A549 (cell line): ENCODE data around the gene PML. TPM values are rescaled to one million over a fixed set of nuclear protein-coding genes. Genes with fewer than 3 reads are reported as not detected.
A peak's percentile ranks its signal among the peaks of the same experiment; 100 is the strongest.

Experiments
- ATAC-seq, 2 experiments: fragments of 200-7000 bp in 1 of 2; fragments of >200 bp in 1 of 2; cut with Nextera tagmentation in 1 of 2; cut with Tn5 transposase in 1 of 2; 3 replicates each; pipeline versions ENCODE4 v1.8.0 to v1.9.1; 2018 to 2020; ENCODE audit warnings: mild to moderate bottlenecking in 1 of 2, moderate library complexity in 1 of 2
- CTCF ChIA-PET: fragments of 300-600 bp; sonication (Branson Sonifier 250); formaldehyde crosslinking; extraction: SDS; loops from one replicate; lab custom pipeline; 2021; ENCODE audit warnings: antibody characterized with exemption, inconsistent platforms; lab: Yijun Ruan, JAX
- POLR2A ChIA-PET: fragments of 350-600 bp; formaldehyde crosslinking; extraction: SDS; loops from one replicate; lab custom pipeline; 2021; ENCODE audit warnings: antibody characterized with exemption, inconsistent platforms; lab: Yijun Ruan, JAX
- DNase-seq, 2 experiments: peaks; one replicate each; pipeline versions ENCODE4 v3.0.0 to v3.0.0-alpha.2; 2011 to 2016; ENCODE audit warnings: low read depth in 1 of 2, low spot score in 1 of 2
- FAIRE-seq: peaks from 2 replicates; lab custom pipeline; 2011; peaks lifted over from hg19 to GRCh38; lab: Jason Lieb, UNC
- H3K27ac ChIP-seq, 2 experiments: fragments of >200 bp; sonication (Bioruptor Twin); formaldehyde crosslinking; 3 replicates each; pipeline ENCODE4 v1.5.1; 2016 to 2017
- H3K4me1 ChIP-seq: fragments of >200 bp; sonication (Bioruptor Twin); formaldehyde crosslinking; 3 replicates; pipeline ENCODE4 v1.6.1; 2016
- H3K4me2 ChIP-seq: fragments of >200 bp; sonication (Bioruptor Twin); formaldehyde crosslinking; 3 replicates; pipeline ENCODE4 v1.6.1; 2016
- H3K4me3 ChIP-seq: fragments of >200 bp; sonication (Bioruptor Twin); formaldehyde crosslinking; 3 replicates; pipeline ENCODE4 v1.5.1; 2016
- H3K9me3 ChIP-seq: fragments of >200 bp; sonication (Bioruptor Twin); formaldehyde crosslinking; 3 replicates; pipeline ENCODE4 v1.6.1; 2016
- BHLHE40 ChIP-seq: IDR thresholded peaks from 2 replicates; pipeline ENCODE4 v1.6.1; 2012; ENCODE audit warnings: low read depth, low read length, inconsistent platforms
- CBX2 ChIP-seq: fragments of 200-600 bp; sonication (generic); IDR thresholded peaks from 2 replicates; pipeline ENCODE4 v1.6.1; 2016; ENCODE audit warnings: low read depth, mild to moderate bottlenecking, borderline replicate concordance
- CBX8 ChIP-seq: fragments of 200-600 bp; sonication (generic); IDR thresholded peaks from 2 replicates; pipeline ENCODE4 v1.6.1; 2016
- CEBPB ChIP-seq, 2 experiments: fragments of >200 bp in 1 of 2; sonication (Bioruptor Twin) in 1 of 2; formaldehyde crosslinking in 1 of 2; IDR thresholded peaks; 2 replicates each; pipeline ENCODE4 v1.6.1; 2012 to 2016
- CHD2 ChIP-seq: fragments of 150-350 bp; IDR thresholded peaks from 2 replicates; pipeline ENCODE4 v1.6.1; 2014; ENCODE audit warnings: low read length; ENCODE audit not compliant: partially characterized antibody
- CHD4 ChIP-seq: fragments of 200-600 bp; sonication (generic); IDR thresholded peaks from 2 replicates; pipeline ENCODE4 v1.6.1; 2016; ENCODE audit warnings: antibody characterized with exemption, mild to moderate bottlenecking, borderline replicate concordance
- EHF ChIP-seq: fragments of 250-450 bp; sonication (Bioruptor Pico); IDR thresholded peaks from 2 replicates; pipeline ENCODE4 v1.5.0; 2020; ENCODE audit warnings: mild to moderate bottlenecking
- EHMT2 ChIP-seq: fragments of 200-600 bp; sonication (generic); IDR thresholded peaks from 2 replicates; pipeline ENCODE4 v1.6.1; 2016; ENCODE audit warnings: antibody characterized with exemption, low read depth, mild to moderate bottlenecking, moderate library complexity
- FOSL2 ChIP-seq, 2 experiments: fragments of 450-650 bp in 1 of 2; fragments of >200 bp in 1 of 2; sonication (Bioruptor Twin) in 1 of 2; formaldehyde crosslinking; IDR thresholded peaks; 2 replicates each; pipeline versions ENCODE4 v1.5.0 to v1.6.1; 2016 to 2020; ENCODE audit warnings: mild to moderate bottlenecking in 1 of 2, moderate library complexity in 1 of 2
- GATA3 ChIP-seq: IDR thresholded peaks from 2 replicates; pipeline ENCODE4 v1.6.1; 2012; ENCODE audit warnings: borderline replicate concordance
- HOXB13 ChIP-seq: fragments of 250-450 bp; sonication (Bioruptor Pico); IDR thresholded peaks from 2 replicates; pipeline ENCODE4 v1.5.0; 2020; ENCODE audit warnings: low read depth, mild to moderate bottlenecking, moderate library complexity
- JUNB ChIP-seq: fragments of >200 bp; sonication (Bioruptor Twin); formaldehyde crosslinking; IDR thresholded peaks from 2 replicates; pipeline ENCODE4 v1.6.1; 2016
- NFE2L2 ChIP-seq: fragments of 150-350 bp; conservative IDR thresholded peaks from 2 replicates; pipeline ENCODE4 v1.6.1; 2014; ENCODE audit warnings: low read length
- NR3C1 ChIP-seq: fragments of >200 bp; sonication (Bioruptor Twin); formaldehyde crosslinking; IDR thresholded peaks from 3 replicates; pipeline ENCODE4 v1.6.1; 2017
- POLR2A ChIP-seq: IDR thresholded peaks from 2 replicates; pipeline ENCODE4 v1.6.1; 2012; ENCODE audit warnings: mild to moderate bottlenecking, low read length
- RAD21 ChIP-seq, 2 experiments: fragments of >200 bp in 1 of 2; sonication (Bioruptor Twin) in 1 of 2; formaldehyde crosslinking in 1 of 2; IDR thresholded peaks in 1 of 2; conservative IDR thresholded peaks in 1 of 2; 2 replicates in 1 of 2; 3 replicates in 1 of 2; pipeline ENCODE4 v1.6.1; 2012 to 2018; ENCODE audit warnings: inconsistent platforms in 1 of 2
- RFX5 ChIP-seq: fragments of 450-650 bp; IDR thresholded peaks from 2 replicates; pipeline ENCODE4 v1.7.1; 2014; ENCODE audit warnings: antibody characterized with exemption, mild to moderate bottlenecking, moderate library complexity
- SMC3 ChIP-seq: fragments of >200 bp; sonication (Bioruptor Twin); formaldehyde crosslinking; IDR thresholded peaks from 3 replicates; pipeline ENCODE4 v1.6.1; 2018; ENCODE audit warnings: inconsistent platforms
- ZC3H11A ChIP-seq: fragments of 450-650 bp; IDR thresholded peaks from 2 replicates; pipeline ENCODE4 v1.6.1; 2014; ENCODE audit warnings: antibody characterized with exemption, mild to moderate bottlenecking
- WGBS: methylation state at CpG from one replicate; pipeline ENCODE4 v1.1.6; 2017; ENCODE audit errors: missing lambda C conversion rate; 5-methylcytosine and 5-hydroxymethylcytosine counted together
- polyA plus RNA-seq, 4 experiments: library from polyadenylated mRNA; depleted of rRNA in 3 of 4; stranded (reverse); fragments of >200 nt; fragmentation: RNase III in 1 of 4; extraction: RNeasy Plus Mini Kit Qiagen cat#74134 plus additional on column Dnase treatment in 1 of 4; gene quantifications; 2 replicates in 3 of 4; 3 replicates in 1 of 4; pipeline ENCODE4 v1.2.3, GENCODE V29; 2011 to 2017
- TF ChIP-seq, protein P1 (sequence below): fragments of >200 bp; sonication (Bioruptor Twin); formaldehyde crosslinking; IDR thresholded peaks from 3 replicates; pipeline ENCODE4 v1.6.1; 2016
- TF ChIP-seq, protein P2 (sequence below): fragments of 250-450 bp; sonication (Bioruptor Pico); IDR thresholded peaks from 2 replicates; pipeline ENCODE4 v1.5.0; 2021; ENCODE audit warnings: mild to moderate bottlenecking, moderate library complexity, borderline replicate concordance
- TF ChIP-seq, protein P3 (sequence below): fragments of 450-650 bp; IDR thresholded peaks from 2 replicates; pipeline ENCODE4 v1.6.1; 2014; ENCODE audit warnings: antibody characterized with exemption
- TF ChIP-seq, protein P4 (sequence below): fragments of 200-600 bp; sonication (generic); IDR thresholded peaks from 2 replicates; pipeline ENCODE4 v1.6.1; 2016; ENCODE audit warnings: antibody characterized with exemption, mild to moderate bottlenecking, moderate library complexity
- TF ChIP-seq, protein P5 (sequence below): fragments of >200 bp; sonication (Bioruptor Twin); formaldehyde crosslinking; IDR thresholded peaks from 3 replicates; pipeline ENCODE4 v1.5.1; 2016
- TF ChIP-seq, protein P6 (sequence below): fragments of 250-450 bp; sonication (Bioruptor Pico); IDR thresholded peaks from 2 replicates; pipeline ENCODE4 v1.5.0; 2020; ENCODE audit warnings: low read depth, mild to moderate bottlenecking, moderate library complexity

PML gene
- polyA plus RNA-seq, 2 of the 4 experiments (the other 2 are of a cell fraction), result 2.1 to 8.5 TPM

DNA sequence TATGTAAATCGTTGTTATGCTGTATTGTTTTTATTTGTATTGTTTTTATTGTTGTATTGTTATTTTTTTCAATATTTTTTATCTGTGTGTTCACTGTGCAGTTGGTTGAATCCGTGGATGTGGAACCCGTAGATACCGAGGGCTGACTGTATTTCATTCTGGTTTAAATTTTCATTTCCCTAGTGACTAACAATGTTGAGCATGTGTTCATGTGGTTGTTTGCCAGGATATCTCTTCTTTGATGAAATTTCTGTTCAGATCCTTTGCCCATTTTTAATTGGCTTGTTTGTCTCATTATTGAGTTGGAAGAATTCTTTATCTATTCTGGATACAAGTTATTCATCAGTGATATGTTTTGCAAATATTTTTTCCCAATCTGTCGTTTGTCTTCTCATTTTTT lies 32.1 kb upstream of the PML start:
- POLR2A ChIA-PET, result no interaction called here
- 50% methylated on average over 5 of the region's 5 CpGs for WGBS
- DNase-seq, result no peak
- ATAC-seq, result no peak
- TF ChIP-seq, protein P1, sequence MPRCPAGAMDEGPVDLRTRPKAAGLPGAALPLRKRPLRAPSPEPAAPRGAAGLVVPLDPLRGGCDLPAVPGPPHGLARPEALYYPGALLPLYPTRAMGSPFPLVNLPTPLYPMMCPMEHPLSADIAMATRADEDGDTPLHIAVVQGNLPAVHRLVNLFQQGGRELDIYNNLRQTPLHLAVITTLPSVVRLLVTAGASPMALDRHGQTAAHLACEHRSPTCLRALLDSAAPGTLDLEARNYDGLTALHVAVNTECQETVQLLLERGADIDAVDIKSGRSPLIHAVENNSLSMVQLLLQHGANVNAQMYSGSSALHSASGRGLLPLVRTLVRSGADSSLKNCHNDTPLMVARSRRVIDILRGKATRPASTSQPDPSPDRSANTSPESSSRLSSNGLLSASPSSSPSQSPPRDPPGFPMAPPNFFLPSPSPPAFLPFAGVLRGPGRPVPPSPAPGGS, result no peak
- TF ChIP-seq HOXB13 (CRISPR knock-in tag), result no peak
- no peak for TF ChIP-seq NR3C1
- no peak for TF ChIP-seq CEBPB (IDR thresholded peaks at IDR 0.05)
- CTCF ChIA-PET, result interaction anchor here (2.3 to 6.5 kb wide), 3 partner anchors 10 to 12 kb away, joined by 12 to 64 read pairs (median 20); no protein-coding TSS in a partner anchor
- no peak overlapping the region for H3K4me3 ChIP-seq
- H3K27ac ChIP-seq, result no peak overlapping the region
- no peaks in the 10 kb centered on the region for H3K9me3 ChIP-seq
- FAIRE-seq, result no peak
- H3K4me2 ChIP-seq, result no peak overlapping the region
- peaks cover 3% of the 10 kb centered on the region; the same call in 1 of the 3 replicates for H3K4me1 ChIP-seq

DNA sequence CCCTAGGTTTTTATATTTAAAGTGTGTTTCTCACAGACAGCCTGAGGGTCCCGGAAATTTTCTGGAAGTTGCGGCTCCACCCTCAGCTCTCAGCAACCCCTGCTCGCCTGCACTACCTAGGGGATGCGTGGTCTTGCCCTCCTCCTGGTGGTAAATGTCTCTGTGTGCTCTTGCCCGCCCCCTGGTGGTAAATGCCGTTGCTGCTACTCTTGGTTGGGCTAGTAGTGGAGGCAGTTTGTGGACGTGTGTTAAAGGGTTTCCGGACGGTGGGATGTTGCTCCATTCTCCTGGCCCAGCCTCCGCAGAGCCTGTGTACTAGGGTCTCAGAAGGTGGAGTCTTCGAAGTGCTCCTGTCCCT lies 29.8 kb upstream of the PML start:
- peak overlapping the region; percentile 48 for H3K4me2 ChIP-seq
- no peak for TF ChIP-seq EHF
- no peak for TF ChIP-seq EHMT2
- no peak for TF ChIP-seq JUNB
- TF ChIP-seq BHLHE40, result no peak
- no peak for TF ChIP-seq CHD4
- no peak for TF ChIP-seq CBX8
- no peak for TF ChIP-seq RFX5
- TF ChIP-seq ZC3H11A, result no peak
- TF ChIP-seq, protein P2, sequence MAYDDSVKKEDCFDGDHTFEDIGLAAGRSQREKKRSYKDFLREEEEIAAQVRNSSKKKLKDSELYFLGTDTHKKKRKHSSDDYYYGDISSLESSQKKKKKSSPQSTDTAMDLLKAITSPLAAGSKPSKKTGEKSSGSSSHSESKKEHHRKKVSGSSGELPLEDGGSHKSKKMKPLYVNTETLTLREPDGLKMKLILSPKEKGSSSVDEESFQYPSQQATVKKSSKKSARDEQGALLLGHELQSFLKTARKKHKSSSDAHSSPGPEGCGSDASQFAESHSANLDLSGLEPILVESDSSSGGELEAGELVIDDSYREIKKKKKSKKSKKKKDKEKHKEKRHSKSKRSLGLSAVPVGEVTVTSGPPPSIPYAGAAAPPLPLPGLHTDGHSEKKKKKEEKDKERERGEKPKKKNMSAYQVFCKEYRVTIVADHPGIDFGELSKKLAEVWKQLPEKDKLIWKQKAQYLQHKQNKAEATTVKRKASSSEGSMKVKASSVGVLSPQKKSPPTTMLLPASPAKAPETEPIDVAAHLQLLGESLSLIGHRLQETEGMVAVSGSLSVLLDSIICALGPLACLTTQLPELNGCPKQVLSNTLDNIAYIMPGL, result no peak
- TF ChIP-seq, protein P3, sequence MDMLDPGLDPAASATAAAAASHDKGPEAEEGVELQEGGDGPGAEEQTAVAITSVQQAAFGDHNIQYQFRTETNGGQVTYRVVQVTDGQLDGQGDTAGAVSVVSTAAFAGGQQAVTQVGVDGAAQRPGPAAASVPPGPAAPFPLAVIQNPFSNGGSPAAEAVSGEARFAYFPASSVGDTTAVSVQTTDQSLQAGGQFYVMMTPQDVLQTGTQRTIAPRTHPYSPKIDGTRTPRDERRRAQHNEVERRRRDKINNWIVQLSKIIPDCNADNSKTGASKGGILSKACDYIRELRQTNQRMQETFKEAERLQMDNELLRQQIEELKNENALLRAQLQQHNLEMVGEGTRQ, result no peak
- no peak for TF ChIP-seq NR3C1
- no peak for TF ChIP-seq CHD2
- no peak for TF ChIP-seq POLR2A
- TF ChIP-seq, protein P4, sequence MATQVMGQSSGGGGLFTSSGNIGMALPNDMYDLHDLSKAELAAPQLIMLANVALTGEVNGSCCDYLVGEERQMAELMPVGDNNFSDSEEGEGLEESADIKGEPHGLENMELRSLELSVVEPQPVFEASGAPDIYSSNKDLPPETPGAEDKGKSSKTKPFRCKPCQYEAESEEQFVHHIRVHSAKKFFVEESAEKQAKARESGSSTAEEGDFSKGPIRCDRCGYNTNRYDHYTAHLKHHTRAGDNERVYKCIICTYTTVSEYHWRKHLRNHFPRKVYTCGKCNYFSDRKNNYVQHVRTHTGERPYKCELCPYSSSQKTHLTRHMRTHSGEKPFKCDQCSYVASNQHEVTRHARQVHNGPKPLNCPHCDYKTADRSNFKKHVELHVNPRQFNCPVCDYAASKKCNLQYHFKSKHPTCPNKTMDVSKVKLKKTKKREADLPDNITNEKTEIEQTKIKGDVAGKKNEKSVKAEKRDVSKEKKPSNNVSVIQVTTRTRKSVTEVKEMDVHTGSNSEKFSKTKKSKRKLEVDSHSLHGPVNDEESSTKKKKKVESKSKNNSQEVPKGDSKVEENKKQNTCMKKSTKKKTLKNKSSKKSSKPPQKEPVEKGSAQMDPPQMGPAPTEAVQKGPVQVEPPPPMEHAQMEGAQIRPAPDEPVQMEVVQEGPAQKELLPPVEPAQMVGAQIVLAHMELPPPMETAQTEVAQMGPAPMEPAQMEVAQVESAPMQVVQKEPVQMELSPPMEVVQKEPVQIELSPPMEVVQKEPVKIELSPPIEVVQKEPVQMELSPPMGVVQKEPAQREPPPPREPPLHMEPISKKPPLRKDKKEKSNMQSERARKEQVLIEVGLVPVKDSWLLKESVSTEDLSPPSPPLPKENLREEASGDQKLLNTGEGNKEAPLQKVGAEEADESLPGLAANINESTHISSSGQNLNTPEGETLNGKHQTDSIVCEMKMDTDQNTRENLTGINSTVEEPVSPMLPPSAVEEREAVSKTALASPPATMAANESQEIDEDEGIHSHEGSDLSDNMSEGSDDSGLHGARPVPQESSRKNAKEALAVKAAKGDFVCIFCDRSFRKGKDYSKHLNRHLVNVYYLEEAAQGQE, result no peak
- no peak for TF ChIP-seq CBX2
- TF ChIP-seq, protein P5, sequence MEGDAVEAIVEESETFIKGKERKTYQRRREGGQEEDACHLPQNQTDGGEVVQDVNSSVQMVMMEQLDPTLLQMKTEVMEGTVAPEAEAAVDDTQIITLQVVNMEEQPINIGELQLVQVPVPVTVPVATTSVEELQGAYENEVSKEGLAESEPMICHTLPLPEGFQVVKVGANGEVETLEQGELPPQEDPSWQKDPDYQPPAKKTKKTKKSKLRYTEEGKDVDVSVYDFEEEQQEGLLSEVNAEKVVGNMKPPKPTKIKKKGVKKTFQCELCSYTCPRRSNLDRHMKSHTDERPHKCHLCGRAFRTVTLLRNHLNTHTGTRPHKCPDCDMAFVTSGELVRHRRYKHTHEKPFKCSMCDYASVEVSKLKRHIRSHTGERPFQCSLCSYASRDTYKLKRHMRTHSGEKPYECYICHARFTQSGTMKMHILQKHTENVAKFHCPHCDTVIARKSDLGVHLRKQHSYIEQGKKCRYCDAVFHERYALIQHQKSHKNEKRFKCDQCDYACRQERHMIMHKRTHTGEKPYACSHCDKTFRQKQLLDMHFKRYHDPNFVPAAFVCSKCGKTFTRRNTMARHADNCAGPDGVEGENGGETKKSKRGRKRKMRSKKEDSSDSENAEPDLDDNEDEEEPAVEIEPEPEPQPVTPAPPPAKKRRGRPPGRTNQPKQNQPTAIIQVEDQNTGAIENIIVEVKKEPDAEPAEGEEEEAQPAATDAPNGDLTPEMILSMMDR, result peak; percentile 66
- TF ChIP-seq, protein P6, sequence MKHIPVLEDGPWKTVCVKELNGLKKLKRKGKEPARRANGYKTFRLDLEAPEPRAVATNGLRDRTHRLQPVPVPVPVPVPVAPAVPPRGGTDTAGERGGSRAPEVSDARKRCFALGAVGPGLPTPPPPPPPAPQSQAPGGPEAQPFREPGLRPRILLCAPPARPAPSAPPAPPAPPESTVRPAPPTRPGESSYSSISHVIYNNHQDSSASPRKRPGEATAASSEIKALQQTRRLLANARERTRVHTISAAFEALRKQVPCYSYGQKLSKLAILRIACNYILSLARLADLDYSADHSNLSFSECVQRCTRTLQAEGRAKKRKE (CRISPR knock-in tag), result no peak
- no peak for TF ChIP-seq GATA3
- no peak for TF ChIP-seq NFE2L2
- peak; percentile 69 for TF ChIP-seq SMC3
- peak; percentile 36 to 37; a peak in 3 of 5 replicates for TF ChIP-seq RAD21 (conservative IDR thresholded peaks at IDR 0.05 in 1 of 2, IDR thresholded peaks at IDR 0.05 in 1 of 2)
- TF ChIP-seq FOSL2 (IDR thresholded peaks at IDR 0.05), result no peak
- no peak for TF ChIP-seq FOSL2 (CRISPR knock-in tag; IDR thresholded peaks at IDR 0.05)

More for the DNA sequence above, 29.8 kb upstream of the PML start:
- Histone ChIP-seq H3K9me3 (no peaks in the 10 kb centered on the region), H3K4me1 (0 out of 3 replicates have a peak, but pooled peaks cover 3% of the 10 kb centered on the region), H3K4me3 (no peak overlapping the region), H3K27ac (no peak overlapping the region)
- peak; percentile 66 to 82 for DNase-seq
- no peak for FAIRE-seq
- ATAC-seq, result peak; percentile 93 to 99
- ChIA-PET POLR2A (no interaction called here), CTCF (interaction anchor here (0.8 to 14.5 kb wide), 14 partner anchors 8 to 345 kb away, joined by 3 to 237 read pairs (median 4); no protein-coding TSS in a partner anchor)
- 3% methylated on average over 4 of the region's 11 CpGs for WGBS
